ENCODE data around the gene NRXN3.

Gene NRXN3

DNA sequence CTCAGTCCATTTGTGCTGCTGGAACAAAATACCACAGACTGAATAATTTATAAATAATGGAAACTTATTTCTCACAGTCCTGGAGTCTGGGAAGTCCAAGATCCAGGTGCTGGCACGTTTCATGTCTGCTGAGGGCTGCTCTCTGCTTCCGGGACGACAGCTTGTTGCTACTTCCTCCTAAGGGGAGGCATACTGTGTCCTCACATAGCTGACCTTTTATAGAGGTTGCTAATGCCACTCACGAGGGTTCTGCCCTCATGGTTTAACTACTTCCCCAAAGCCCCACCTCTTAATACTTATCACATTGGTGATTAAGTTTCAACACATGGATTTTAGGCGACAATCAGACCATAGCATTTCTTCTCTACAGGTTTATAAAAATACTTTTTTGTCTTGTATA lies 411.1 kb downstream of the NRXN3 start:
- no peak for DNase-seq (ENCODE audit: low spot score)

GRCh38 chr14:78586681-78587080 lies 416.5 kb downstream of the NRXN3 start:
- no peak for DNase-seq (ENCODE audit: low spot score)

GRCh38 chr14:78588906-78589305 lies 418.7 kb downstream of the NRXN3 start:
- no peak for DNase-seq (ENCODE audit: low spot score)

GRCh38 chr14:78592616-78593219 lies 422.5 kb downstream of the NRXN3 start:
- DNase-seq (ENCODE audit: low spot score): no peak

DNA sequence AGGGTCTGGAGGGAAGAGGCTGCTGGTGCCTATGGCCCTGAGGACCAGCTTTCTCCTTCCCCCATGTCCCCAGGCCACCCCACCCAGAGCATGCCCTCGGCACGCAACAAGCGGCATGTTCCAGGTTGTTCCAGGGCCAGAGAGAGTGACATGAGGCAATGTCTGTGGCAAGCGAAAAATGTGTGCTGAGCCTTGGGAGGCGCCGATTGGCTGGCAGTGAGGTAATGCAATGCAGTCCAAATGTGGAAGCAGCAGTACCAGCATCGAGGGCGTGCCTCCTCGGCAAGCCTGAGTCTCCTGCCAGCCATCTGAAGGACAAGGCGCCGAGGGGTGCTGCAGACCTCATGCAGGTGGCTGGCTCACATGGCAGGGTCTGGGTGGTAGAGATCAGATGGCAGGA lies 423.8 kb downstream of the NRXN3 start:
- peak; percentile 55 for DNase-seq (ENCODE audit: low spot score)

GRCh38 chr14:78595797-78596196 lies 425.6 kb downstream of the NRXN3 start:
- peak; percentile 21 for DNase-seq (ENCODE audit: low spot score)

DNA sequence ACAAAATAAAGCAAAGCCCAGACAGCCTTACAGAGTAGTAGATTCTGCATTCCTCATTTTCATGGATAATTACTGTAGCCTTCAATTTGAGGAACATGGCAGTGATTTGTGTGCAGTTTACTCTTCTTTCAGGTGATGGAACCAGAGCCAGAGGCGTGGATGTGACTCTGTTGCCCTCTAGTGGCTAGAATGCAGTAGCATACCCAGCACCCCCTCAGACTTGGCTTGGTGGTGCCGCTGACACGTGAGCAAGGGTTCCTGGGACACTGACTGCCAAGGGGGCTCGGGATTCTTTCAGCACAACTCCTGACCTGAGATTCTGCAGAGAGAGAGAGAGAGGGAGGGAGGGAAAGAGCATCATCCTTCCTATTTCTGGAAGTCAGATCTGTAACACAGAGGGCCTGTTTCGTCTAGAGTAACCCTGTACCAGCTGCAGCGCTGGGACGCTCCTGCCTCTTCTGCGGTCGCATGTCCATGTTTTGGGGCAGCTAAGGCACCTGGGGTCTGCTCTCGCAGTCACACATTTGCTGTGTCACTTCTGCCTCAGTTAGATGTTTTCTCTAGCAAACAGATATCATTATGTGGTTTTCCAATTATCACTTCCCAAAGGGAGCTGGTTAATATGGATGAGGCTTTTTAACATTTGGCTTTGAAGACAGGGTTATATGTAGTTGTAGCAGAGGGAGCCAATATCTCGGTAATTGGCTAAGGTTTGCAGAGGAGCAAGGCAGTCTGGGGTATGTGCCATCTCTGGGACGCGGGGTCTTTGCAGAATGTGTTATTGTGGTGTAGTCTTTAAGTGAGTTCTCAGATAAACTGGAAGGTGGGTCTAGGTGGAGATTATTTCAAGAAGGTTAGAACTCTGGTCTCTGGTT lies 428.1 kb downstream of the NRXN3 start:
- peak; percentile 60 for DNase-seq (ENCODE audit: low spot score)

DNA sequence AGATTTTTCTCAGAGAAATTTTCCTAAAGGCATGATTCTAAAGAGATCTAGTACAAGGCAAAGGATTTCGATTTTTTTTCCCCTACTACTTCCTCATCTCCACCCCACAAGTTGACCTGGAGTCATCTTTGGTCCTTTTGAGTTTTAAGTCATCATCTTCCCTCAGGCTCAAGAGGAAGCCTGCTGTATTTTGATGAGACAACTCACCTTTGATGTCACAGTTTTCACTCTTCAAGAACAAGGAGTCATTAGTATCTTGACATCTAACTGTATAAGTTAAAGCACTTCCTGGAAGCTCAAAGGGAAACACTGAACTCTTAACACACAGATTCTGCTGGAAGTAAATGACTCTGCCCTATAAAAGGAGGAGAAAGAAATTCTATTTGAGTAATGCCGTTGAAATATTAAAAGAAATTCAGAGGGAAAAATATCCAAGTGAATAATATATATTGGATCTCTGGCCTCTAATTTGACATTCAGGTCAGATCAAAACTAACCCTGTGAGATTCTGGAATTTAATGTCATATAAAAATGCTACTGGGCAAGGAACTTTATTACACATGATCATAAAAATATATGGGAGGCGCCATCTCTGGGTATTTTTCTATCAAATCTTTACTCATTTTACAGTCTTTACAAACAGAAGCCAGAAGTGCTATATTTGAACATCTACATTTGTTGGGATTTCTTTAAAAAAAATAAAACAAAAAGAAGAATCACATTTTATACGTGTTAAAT lies 435.0 kb downstream of the NRXN3 start:
- no peak for DNase-seq (ENCODE audit: low spot score)

GRCh38 chr14:78605897-78606500 lies 435.8 kb downstream of the NRXN3 start:
- no peak for DNase-seq (ENCODE audit: low spot score)

- no peak for DNase-seq (ENCODE audit: low spot score)
Measured at GRCh38 chr14:78608998-78609787, 439.0 kb downstream of the NRXN3 start.

GRCh38 chr14:78610994-78611393 lies 440.8 kb downstream of the NRXN3 start:
- DNase-seq (ENCODE audit: low spot score): no peak

- no peak for DNase-seq (ENCODE audit: low spot score)
Measured at GRCh38 chr14:78611796-78612571, 441.8 kb downstream of the NRXN3 start.

DNA sequence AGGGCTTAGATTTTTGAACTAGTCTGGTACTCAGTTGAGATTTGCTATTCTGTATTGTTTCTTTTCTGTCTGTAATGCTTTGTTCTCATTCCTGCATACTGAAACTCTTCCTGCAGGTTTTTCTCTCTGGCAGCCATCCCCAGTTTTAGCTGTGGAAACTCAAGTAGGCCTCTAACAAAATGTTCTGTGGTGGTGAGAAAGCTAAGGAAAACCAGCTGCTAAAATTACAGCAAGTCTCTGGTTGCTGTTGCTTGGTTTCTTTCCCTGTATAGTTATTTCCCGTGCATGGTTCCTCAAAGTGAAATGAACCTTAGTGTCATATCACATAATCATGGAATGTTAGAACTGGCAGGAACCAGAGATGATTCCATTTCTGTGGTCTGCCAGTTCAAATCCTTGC lies 442.5 kb downstream of the NRXN3 start:
- no peak for DNase-seq (ENCODE audit: low spot score)

DNA sequence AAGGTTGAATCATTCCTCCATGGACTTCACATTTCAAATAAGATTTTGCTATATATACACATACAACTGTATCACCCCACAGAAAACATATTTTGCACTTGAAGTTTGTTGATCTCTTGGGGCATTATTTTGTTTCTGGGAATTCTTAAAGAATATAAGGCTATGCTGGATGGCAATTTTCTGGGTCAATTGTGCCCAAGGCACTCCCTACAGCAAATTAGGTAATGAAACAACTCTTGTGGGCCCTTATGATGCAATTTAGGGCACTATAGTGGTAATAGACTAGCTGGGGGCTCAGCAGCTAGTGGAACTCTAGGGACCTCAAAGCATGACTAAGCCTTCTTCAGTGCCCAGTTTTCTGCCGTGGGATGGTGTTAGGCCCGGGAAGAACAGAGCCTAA lies 444.4 kb downstream of the NRXN3 start:
- no peak for DNase-seq (ENCODE audit: low spot score)

- no peak for DNase-seq (ENCODE audit: low spot score)
Measured at GRCh38 chr14:78617735-78618134, 447.6 kb downstream of the NRXN3 start.

- DNase-seq (ENCODE audit: low spot score): no peak
Measured at GRCh38 chr14:78618368-78618767, 448.2 kb downstream of the NRXN3 start.

- DNase-seq (ENCODE audit: low spot score): no peak
Measured at GRCh38 chr14:78627114-78627513, 456.9 kb downstream of the NRXN3 start.

DNA sequence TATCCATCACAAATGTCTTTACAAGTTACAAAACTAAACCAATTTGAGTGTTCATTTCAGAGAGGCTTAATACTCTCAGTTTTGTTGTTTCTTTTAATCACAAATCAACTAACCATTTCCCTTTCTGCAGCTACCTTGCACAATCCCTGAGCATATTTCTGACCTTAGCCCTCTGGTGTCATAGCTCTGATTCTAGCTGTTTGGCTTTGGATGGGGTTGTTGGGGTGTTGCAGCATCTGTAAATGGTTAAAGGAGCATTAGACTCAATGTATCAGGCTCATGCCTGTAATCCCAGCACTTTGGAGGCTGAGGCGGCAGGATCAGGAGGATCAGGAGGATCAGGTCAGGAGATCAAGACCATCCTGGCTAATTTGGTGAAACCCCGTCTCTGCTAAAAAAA lies 461.4 kb downstream of the NRXN3 start:
- no peak for DNase-seq (ENCODE audit: low spot score)

GRCh38 chr14:78633752-78634151 lies 463.6 kb downstream of the NRXN3 start:
- peak; percentile 11 for DNase-seq (ENCODE audit: low spot score)

DNA sequence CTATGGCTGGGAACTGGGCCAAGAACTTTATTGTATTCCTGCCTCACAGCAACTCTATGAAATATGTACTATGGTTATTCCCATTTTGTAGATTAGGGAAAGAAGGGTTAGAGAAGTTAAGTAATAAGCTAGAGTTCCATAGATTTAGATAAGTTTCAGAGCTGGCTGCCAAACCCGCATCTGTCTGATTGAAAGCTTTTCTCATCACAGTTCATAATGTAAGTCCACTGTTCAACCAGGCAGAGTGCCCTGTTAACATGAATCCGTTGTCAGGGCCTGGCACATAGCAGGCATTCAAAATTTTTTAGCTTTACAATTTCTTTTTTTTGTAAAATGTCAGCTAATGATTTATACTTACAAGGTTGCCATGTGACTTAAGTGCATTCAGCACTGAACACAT lies 467.3 kb downstream of the NRXN3 start:
- DNase-seq (ENCODE audit: low spot score): no peak

DNA sequence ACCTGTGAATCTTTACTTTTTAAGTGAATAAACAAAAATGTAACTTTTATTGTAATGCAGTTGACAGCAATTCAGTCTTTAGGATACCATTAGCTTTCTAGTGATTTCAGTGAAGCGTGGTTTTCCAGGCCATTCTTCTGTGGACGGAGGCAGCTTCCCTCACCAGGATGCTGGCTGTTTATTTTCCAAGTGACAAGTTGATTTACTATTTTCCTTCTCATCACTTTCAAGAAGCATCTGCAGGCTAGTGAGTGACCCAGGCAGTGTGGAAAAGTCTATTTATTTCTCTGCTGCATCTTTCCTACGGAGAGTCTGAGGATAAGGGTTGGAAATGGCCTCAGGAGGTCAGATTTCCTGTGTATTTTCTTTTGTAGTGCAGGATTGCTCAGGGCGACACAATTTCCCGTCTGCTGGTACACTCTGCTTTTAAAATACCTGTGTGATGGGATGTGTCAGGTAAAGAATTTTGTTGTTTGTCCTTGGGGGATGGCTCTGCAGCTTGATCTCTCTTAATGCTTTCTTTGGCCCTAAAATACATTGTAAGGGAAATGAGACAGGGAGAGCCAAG lies 467.8 kb downstream of the NRXN3 start:
- no peak for DNase-seq (ENCODE audit: low spot score)

Data from putamen (tissue), 1 donor.